Cortex of kidney (tissue), 1 donor: Measurements from ENCODE around the gene TERB2.
"Not testable (repeated sequence)": the region's sequence is repeated elsewhere in the genome, so short reads cannot be mapped to it uniquely, and the experiment has no call there.

ENCODE experiments used
- DNase-seq: peaks from one replicate; lab custom pipeline; 2025; lab: John Stamatoyannopoulos, UW

Gene TERB2, protein sequence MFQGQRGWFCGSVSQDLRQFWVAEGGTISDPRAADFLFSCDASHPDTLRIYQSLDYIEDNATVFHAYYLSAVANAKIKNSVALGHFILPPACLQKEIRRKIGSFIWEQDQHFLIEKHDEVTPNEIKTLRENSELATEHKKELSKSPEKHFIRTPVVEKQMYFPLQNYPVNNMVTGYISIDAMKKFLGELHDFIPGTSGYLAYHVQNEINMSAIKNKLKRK

DNA sequence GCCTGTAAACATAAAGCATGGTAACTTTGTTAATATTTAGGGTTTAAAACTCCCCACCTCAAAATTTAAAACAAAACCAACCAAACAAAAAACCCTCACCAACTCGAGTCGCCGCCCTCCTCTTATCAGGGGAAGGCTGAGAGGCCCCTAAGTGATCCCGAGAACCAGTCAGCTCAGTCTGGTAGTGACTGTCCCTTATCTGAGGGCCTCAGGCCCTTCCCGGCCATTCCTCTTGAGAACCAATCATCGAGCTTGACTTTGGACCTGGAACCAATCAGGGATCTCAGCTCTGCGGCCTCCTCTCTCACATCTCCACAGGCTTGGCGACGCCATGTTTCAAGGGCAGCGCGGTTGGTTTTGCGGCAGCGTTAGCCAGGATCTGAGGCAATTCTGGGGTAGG lies at the start of gene TERB2:
TERB2 (plus strand) TSS at position 300 of the 400 bp plus-strand sequence; CDS start at position 332, 32 bp downstream.
- DNase-seq: no peak

DNA sequence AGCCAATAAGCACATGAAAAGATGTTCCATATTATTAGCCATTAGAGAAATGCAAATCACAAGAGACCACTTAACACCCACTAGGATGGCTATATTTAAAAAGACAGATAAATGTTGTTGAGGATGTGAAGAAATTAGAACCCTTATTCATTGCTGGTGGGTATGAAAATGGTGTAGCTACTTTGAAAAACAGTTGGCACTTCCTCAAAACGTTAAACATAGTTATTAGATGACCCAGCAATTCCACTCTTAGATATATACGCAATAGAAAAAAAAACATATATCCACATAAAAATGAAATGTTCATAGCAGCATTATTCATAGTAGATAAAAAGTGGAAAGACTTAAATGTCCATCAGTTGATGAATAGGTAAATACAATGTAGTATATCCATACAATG lies 47.1 kb upstream of the TERB2 start:
- DNase-seq: no peak

DNA sequence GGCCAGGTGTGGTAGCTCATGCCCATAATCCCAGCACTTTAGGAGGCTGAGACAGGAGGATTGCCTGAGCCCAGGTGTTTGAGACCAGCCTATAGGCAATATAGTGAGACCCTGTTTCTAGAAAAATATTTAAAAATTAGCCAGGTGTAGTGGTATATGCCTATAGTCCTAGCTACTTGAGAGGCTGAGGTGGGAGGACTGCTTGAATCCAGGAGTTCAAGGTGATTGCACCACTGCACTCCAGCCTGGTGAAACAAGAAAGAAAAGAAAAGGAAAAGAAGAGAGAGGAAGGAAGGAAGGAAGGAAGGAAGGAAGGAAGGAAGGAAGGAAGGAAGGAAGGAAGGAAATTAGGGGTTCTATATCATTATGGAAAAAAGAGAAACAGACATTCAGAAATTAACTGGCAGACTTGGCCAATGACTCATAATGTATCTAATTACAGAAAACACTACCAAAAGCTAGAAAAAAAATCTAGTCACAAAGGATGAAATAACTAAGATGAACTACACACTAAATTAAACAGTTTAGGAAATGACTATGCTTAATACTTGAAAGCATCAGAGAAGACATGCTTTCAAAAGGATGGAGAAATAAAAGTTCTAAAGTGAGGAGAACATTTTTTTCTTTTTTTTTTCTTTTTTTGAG lies 45.4 kb upstream of the TERB2 start:
- no peak for DNase-seq

DNA sequence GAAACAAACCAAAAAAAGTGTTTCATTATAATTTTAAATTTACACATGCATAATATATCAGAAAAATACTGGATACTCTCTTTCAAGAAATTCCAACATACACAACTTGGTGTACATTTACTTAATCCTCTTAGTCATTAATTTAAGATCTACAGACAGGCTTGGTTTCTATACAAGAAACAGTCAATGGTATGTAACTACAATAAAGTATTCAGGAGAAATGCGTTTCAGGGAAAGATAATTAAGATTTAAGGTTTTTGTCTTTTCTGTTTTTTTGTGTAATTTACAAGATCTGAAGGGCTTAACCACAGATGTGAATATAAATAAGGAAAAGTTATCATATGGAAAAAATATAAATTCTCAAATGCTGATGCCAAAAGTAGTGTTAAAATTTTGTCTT lies 44.3 kb upstream of the TERB2 start:
- DNase-seq: not testable (repeated sequence)

DNA sequence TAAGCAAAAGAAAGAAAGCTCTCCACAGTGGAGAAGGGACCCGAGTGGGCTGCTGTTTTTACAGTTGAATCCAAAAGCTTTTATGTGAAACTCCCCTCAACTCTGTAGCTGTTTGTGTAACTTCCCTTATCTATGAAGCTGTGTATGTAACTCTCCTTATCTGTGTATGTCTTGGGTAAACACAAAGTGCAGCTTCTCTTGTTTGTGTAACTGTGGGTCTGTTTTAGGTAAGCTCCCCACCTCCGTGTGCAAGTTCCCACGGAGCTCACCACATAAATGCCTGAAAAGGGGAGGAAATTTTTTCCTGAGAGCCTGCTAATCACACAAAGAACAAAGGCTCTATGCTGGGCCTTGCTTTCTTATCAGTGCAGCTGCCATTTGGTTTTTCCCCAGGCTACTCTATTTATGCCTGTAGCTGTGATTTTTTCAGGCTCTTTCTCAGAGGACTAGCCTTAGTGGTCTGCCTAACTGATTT lies 43.5 kb upstream of the TERB2 start:
- not testable (repeated sequence) for DNase-seq

DNA sequence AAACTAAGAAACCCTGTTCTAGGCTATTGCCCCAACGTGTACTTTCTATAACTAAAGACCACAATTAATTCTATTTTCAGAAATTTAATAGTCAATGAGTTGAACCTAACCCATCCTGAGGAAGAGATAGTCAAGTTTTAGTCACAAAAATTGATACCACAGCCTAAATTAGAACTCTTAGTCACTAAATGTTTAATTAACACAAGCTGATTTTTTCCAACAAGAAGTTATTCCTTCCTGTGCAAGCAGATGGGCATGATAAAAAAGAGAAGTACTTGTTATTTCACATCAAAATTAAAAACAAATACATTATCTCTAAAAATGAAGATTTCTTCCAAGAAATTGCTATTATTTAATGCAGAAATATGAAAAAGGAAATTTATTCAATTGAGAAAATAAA lies 38.4 kb upstream of the TERB2 start:
- DNase-seq: no peak

DNA sequence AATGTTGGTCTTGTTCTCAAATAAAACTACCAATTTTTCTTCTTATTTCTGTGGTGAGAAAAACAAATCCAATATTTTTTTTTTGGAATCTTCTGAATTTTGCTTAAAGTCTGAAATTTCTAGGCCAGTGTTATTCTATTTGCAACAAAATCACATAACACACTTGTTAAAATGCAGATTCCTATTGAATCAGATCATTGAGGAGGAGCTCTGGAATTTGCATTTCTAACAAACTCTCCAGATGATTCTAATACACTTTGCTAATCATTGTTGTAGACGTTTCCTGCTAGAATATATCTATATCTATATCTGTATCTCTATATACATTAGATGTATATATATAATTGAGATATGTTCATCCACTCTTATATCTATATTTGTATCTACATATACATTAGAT lies 27.8 kb upstream of the TERB2 start:
- not testable (repeated sequence) for DNase-seq

DNA sequence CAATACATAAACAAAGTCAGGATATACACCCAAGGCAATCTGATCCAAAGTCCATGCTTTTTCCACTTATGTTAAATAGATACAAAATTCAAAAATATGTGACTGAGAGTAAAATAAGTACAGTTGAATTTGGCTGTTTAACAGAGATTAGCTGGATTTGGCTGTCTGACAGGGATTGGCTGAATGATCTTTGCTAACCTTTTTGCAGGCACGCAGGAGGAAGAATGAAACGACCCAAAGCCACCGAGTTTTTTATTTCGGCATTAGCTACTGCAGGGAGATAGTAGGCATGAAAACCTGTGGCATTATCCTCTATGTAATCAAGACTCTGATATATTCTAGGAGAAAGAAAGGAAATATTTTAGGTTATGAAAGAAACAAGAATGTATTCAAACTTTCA lies 26.2 kb upstream of the TERB2 start:
- DNase-seq: not testable (repeated sequence)

DNA sequence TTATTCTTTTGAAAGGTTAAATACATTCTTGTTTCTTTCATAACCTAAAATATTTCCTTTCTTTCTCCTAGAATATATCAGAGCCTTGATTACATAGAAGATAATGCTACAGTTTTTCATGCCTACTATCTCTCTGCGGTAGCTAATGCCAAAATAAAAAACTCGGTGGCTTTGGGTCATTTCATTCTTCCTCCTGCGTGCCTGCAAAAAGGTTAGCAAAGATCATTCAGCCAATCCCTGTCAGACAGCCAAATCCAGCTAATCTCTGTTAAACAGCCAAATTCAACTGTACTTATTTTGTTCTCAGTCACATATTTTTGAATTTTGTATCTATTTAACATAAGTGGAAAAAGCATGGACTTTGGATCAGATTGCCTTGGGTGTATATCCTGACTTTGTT lies 1.8 kb downstream of the TERB2 start:
- DNase-seq: not testable (repeated sequence)

DNA sequence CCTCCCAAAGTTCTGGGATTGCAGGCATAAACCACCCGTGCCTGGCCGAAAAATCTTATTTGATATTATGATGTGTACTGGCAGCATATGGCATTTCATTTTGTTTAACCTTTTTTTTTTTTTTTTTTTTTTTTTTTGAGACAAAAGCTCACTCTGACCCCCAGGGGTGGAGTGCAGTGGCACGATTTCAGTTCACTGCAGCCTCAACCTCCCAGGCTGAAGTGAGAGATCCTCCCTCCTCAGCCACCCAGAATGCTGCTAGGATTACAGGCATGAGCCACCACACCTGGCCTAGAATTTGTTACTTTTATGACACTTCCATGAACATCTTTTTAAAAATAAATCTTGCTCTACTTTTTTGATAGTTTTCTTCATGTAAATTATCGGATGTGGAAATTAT lies 12.0 kb downstream of the TERB2 start:
- no peak for DNase-seq

DNA sequence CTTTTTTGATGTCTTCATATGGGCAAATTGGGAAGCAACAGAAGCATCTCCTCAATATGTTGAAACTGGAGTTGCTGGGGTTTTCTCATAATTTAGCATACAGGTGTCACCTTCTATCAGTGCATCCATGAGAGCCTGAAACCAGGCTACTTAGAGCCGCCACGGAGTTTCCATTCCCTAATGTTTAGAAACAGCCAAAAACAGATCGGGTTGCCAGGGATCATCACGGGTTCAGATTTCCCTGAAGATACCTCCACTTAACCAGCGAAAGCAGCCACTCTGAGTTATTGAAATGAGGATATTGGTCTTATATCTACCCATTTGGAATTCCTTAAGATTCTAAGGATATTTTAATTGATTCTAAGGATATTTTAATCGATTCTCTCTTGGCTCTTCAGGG lies 14.5 kb downstream of the TERB2 start:
- no peak for DNase-seq

DNA sequence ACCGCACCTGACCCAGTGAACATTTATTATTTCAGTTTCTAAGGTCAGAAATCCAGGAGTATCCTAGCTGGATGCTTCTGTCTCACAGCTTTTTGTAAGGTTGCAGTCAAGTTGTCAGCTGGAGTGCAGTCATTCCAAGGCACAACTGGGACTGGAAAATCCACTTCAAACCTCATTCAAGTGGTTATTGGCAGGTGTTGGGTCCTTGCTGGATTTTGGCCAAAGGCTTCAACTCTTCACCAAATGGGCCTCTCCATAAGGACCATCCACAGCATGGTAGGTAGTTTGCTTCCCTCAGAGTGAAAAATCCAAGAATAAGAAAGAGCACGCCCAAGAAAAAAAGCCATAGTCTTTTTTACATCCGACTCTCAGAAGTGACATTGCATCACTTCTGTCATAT lies 19.7 kb downstream of the TERB2 start:
- DNase-seq: not testable (repeated sequence)

DNA sequence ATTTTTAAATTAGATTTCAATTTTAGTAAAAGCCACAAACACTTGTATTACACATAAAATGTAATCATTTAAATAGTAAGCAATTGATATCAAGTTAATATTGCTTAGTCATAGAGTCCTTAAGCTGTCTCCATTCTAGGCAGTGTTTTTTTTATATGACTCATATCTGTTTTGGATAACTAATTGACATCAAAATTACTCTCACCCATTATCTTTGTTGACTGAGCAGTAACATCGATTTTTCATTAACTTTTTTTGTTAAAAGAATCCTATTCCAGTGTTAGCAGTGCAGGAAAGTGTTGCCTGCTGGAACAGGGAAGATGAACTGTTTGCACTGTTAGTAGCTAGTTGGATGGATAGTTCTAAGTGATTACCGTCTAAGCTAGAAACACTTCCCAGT lies 21.3 kb downstream of the TERB2 start:
- not testable (repeated sequence) for DNase-seq

DNA sequence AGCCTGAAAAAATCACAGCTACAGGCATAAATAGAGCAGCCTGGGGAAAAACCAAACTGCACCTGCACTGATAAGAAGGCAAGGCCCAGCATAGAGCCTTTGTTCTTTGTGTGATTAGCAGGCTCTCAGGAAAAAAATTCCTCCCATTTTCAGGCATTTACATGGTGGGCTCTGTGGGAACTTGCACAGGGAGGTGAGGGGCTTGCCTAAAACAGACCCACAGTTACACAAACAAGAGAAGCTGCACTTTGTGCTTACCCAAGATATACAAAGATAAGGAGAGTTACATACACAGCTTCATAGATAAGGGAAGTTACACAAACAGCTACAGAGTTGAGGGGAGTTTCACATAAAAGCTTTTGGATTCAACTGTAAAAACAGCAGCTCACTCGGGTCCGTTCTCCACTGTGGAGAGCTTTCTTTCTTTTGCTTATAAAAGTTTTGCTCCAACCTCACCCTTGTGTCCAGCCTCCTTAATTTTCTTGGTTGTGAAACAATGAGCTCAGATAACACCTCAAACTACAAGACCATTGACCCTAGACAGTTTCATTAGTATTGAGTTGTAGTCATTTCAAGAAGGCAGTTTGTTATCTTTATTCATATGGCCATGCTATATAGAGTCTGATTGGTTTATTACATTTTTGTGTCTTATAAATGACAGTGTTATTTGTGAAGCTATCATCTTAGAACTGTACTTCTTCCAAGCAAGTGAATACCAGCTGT lies 23.3 kb downstream of the TERB2 start:
- DNase-seq: not testable (repeated sequence)

DNA sequence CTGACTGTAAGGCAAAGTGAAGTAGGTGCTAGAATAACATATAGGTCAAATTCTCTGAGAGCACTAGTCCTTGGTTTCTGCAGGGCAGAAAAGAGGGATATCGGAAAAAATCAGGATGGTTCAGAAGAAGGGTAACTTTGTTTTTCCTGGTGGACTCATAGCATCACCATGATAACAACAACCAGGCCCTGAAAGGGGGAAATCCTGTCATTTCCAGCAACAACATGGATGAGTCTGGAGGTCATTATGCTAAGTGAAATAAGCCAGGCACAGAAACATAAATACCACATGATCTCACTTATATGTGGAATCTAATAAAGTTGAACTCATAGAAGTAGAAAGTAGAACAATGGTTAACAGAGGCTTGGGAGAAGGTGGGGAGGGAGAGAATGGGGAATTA lies 27.7 kb downstream of the TERB2 start:
- DNase-seq: not testable (repeated sequence)

DNA sequence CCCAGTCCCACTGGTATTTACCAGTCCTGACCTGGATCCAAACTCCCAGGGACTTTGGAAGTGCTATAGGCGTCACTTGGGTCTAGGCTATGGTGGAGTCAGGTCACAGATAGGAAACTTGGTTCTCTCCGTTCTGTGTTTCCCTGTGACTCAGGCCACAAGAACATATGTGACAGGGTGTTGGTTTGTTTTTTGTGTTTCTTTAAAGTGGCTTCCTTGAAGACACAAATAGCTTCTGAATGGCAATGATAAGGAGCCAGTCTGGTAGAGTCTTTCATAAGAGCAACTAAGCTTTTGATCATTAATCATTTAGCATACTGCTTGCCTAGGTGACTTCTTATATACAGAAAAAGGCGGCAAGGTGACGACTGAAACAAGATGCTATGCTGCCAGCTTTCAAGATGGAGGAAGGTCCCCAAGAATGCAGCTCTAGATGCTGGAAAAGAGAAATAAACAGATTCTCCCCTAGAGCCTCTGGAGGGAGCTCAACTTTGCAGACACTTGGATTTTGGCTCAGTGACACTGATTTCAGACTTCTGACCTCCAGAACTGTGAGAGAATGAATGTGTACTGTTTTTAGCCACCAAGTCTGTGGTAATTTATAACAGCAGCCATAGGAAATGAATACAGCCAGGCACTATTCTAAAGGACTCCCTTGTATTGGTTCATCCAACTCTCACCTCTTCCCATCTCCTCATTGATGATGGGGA lies 30.0 kb downstream of the TERB2 start:
- DNase-seq: not testable (repeated sequence)

DNA sequence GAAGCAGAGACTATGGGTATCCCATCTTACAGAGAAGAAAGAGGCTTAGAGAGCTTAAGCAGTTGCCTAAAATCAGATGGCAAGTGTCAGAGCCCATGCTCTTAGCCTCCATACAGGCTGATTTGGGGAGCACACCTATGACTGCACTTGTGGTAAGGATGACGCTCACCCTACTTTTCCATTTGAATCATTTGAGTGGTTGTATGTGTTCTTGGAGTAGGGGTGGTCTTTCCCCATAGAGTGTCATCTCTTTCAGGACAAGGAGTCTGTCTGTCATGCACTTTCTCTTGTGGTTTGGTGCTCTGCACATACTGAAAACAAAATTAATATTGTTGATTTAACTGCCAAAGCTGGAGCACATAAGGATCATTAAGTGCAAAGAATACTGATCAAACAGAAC lies 31.2 kb downstream of the TERB2 start:
- DNase-seq: not testable (repeated sequence)

DNA sequence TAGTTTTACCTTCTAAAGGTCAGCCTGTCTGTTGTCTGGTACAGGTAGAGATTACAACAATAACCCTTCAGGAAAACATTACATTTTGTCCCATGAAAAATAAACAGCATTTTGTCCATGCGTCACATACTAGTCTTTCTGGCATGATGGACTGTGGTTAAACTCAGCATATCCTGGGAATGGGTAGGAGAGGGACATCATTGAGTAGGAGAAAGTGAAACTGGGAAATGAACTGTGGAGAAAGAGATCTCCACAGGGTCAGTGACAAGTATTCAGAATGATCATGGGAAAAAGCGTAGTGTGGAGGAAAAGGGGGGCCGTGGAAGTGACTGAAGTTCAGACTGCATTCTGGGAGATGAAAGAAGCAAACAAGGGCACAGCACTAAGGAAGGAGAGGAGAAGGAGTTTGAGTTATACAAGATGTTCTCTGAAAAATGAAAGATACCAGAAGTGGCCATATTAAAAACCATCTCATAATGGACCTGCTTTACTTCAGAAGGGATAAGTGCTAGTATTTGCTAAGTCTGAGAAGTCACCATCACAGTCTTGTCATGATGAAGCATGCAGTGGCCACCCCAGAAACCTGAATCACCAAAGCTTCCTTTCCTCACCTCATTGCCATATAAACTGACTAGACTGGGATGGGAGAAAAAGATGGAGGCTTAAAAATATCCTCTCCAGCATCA lies 31.8 kb downstream of the TERB2 start:
- DNase-seq: not testable (repeated sequence)

DNA sequence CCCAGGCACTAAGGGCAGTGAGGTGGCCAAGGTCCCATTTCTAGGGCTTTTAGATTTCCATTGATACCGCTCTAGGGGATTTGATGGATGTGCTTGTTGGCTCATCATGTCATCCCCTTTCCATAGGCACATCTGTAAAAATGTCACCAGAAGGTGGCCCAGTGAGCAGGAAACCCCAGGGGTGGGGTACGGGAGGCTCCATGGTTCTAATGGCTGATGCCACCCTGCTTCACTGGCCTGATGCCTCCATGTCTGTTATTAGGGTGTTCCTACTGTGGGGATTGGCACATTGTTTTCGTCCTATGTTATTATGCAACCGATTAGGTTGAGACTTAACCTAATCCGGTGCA lies 32.4 kb downstream of the TERB2 start:
- not testable (repeated sequence) for DNase-seq

DNA sequence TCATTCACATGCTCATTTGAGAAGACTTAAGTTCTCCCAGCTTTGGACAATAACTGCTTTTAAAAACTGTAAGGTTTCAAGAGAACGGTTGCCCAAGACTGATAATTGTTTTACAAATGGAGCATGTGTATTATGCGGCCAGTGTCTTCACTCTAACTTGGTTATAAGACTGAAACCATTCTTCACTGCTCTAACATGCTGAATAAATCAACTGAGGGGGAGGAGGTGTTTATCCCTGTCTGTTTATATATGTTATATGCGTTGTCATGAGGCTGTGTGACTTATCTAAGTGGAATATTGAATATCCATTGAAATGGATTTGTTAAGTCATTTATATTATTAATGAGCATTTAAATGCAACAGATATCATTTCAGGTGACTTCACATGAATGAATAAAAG lies 41.1 kb downstream of the TERB2 start:
- DNase-seq: not testable (repeated sequence)

DNA sequence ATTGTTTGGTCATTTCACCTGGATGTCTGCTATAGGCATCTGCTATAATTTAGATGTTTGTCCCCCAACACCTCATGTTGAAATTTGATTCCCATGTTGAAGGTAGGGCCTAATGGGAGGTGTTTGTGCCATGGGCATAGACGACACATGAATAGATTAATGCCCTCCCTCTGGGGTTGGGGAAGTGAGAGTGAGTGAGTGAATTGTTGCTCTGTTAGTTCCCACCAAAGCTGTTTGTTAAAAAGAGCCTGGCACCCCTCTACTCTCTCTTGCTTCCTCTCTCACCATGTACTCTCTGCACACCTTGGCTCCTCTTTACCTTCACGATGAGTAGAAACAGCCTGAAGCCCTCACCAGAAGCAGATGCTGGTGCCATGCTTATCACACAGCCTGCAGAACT lies 42.6 kb downstream of the TERB2 start:
- no peak for DNase-seq

DNA sequence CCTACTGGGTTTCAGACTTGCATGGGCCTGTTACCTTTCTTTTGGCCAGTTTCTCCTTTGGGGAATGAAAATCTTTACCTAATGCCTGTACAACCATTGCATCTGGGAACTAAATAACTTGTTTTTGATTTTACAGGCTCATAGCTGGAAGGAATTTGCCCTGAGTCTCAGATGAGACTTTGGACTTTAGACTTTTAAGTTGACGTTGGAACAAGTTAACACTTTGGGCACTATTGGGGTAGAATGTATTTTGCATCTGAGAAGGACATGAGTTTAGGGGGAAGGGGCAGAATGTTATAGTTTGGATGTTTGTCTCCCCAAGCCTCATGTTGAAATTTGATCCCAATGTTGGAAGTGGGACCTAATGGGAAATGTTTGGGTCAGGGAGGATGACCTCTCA lies 44.7 kb downstream of the TERB2 start:
- DNase-seq: not testable (repeated sequence)
